Adrenal gland (tissue), 5 donors: ENCODE data around the gene USP10.

Experiments
- POLR2A ChIP-seq, 2 donors: fragments of 450-650 bp; IDR thresholded peaks; one replicate each; pipeline ENCODE4 v1.6.1; 2017; ENCODE audit warnings: antibody characterized with exemption in 2 of 2, mild to moderate bottlenecking in 2 of 2, moderate library complexity in 1 of 2
- TF ChIP-seq, protein P1 (sequence below), 6 experiments: fragments of 450-650 bp in 4 of 6; fragments of 200-600 bp in 2 of 6; sonication (generic) in 1 of 6; IDR thresholded peaks; 1 replicate in 5 of 6; 2 replicates in 1 of 6; pipeline versions ENCODE4 v1.5.1 to v1.8.0; 2016 to 2021; ENCODE audit warnings: antibody characterized with exemption in 6 of 6, mild to moderate bottlenecking in 2 of 6, moderate library complexity in 1 of 6
- donor health status: DM: no; HTN: no; CAD: no.

DNA sequence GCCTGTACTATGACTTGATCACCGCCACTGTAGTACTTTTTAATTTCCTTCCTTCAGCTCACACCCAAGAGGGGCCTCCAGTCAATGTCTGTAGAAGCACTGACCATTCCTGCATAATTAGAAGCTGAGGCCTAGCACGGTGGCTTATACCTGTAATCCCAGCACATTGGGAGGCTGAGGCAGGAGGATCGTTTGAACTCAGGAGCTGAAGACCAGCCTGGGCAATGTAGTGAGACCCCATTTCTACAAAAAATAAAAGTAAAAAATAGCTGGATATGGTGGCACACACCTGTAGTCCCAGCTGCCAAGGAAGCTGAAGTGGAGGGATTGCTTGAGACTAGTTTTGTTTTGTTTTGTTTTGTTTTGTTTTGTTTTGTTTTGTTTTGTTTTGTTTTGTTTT is 45.6 kb upstream of the USP10 start:
- TF ChIP-seq, protein P1, sequence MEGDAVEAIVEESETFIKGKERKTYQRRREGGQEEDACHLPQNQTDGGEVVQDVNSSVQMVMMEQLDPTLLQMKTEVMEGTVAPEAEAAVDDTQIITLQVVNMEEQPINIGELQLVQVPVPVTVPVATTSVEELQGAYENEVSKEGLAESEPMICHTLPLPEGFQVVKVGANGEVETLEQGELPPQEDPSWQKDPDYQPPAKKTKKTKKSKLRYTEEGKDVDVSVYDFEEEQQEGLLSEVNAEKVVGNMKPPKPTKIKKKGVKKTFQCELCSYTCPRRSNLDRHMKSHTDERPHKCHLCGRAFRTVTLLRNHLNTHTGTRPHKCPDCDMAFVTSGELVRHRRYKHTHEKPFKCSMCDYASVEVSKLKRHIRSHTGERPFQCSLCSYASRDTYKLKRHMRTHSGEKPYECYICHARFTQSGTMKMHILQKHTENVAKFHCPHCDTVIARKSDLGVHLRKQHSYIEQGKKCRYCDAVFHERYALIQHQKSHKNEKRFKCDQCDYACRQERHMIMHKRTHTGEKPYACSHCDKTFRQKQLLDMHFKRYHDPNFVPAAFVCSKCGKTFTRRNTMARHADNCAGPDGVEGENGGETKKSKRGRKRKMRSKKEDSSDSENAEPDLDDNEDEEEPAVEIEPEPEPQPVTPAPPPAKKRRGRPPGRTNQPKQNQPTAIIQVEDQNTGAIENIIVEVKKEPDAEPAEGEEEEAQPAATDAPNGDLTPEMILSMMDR (IDR thresholded peaks at IDR 0.05): no peak
- no peak for TF ChIP-seq POLR2A (IDR thresholded peaks at IDR 0.05)
